Ovary (tissue), 3 donors: ENCODE data around the gene TRIM65.

Experiments used
- POLR2A ChIP-seq: fragments of 450-650 bp; IDR thresholded peaks from one replicate; pipeline ENCODE4 v1.6.1; 2017; ENCODE audit warnings: antibody characterized with exemption, mild to moderate bottlenecking, moderate library complexity
- TF ChIP-seq, protein P1 (sequence below), 3 donors: fragments of 450-650 bp in 2 of 3; fragments of 200-600 bp in 1 of 3; IDR thresholded peaks; one replicate each; pipeline versions ENCODE4 v1.5.1 to v1.8.0; 2016 to 2022; ENCODE audit warnings: antibody characterized with exemption in 3 of 3, mild to moderate bottlenecking in 1 of 3
- donor health status: DM: no; HTN: no; CAD: no.

- TF ChIP-seq, protein P1, sequence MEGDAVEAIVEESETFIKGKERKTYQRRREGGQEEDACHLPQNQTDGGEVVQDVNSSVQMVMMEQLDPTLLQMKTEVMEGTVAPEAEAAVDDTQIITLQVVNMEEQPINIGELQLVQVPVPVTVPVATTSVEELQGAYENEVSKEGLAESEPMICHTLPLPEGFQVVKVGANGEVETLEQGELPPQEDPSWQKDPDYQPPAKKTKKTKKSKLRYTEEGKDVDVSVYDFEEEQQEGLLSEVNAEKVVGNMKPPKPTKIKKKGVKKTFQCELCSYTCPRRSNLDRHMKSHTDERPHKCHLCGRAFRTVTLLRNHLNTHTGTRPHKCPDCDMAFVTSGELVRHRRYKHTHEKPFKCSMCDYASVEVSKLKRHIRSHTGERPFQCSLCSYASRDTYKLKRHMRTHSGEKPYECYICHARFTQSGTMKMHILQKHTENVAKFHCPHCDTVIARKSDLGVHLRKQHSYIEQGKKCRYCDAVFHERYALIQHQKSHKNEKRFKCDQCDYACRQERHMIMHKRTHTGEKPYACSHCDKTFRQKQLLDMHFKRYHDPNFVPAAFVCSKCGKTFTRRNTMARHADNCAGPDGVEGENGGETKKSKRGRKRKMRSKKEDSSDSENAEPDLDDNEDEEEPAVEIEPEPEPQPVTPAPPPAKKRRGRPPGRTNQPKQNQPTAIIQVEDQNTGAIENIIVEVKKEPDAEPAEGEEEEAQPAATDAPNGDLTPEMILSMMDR (IDR thresholded peaks at IDR 0.05) = no peak
- TF ChIP-seq POLR2A = no peak
Measured at GRCh38 chr17:75915268-75915667, 18.5 kb upstream of the TRIM65 start.
